Measurements from ENCODE around the gene RAB10. TPM values are rescaled to one million over a fixed set of nuclear protein-coding genes. Genes with fewer than 3 reads are reported as not detected.
"Not testable (repeated sequence)": the region's sequence is repeated elsewhere in the genome, so short reads cannot be mapped to it uniquely, and the experiment has no call there.

Gene RAB10
- total and polyA plus RNA-seq, 8 donors, result 101 to 175 (median 127) TPM

GRCh38 chr2:26020231-26020640 is 13.6 kb upstream of the RAB10 start:
- TF ChIP-seq CTCF (IDR thresholded peaks at IDR 0.05), result no peak
- intact Hi-C loops (cut with DNase I), result no loop called here
- Histone ChIP-seq H3K27ac (no peak overlapping the region), H3K4me1 (peaks cover 7 to 39% of the 10 kb centered on the region in 2 donors), H3K4me3 (no peak overlapping the region), H3K27me3 (no peaks in the 10 kb centered on the region), H3K36me3 (no peaks in the 10 kb centered on the region), H3K9me3 (no peaks in the 10 kb centered on the region)
- no peak for DNase-seq
- ATAC-seq, result no peak

- DNase-seq (no peak), ATAC-seq (no peak)
- Histone ChIP-seq H3K4me3 (no peak overlapping the region), H3K27ac (no peak overlapping the region), H3K27me3 (no peaks in the 10 kb centered on the region), H3K4me1 (peaks cover 0 to 19% of the 10 kb centered on the region in 2 donors), H3K9me3 (no peaks in the 10 kb centered on the region), H3K36me3 (no peaks in the 10 kb centered on the region)
- intact Hi-C loops (cut with DNase I), result no loop called here
- no peak for TF ChIP-seq CTCF (IDR thresholded peaks at IDR 0.05)
Observed at GRCh38 chr2:26024260-26024659, 9.6 kb upstream of the RAB10 start.

- ATAC-seq (no peak), DNase-seq (no peak)
- intact Hi-C loops (cut with DNase I), result no loop called here
- no peaks in the 10 kb centered on the region for H3K36me3 ChIP-seq
- TF ChIP-seq CTCF (IDR thresholded peaks at IDR 0.05), result no peak
- no peak overlapping the region for H3K4me3 ChIP-seq
- peaks cover 0 to 13% of the 10 kb centered on the region in 2 donors for H3K4me1 ChIP-seq
- H3K27ac ChIP-seq, result no peak overlapping the region
- no peaks in the 10 kb centered on the region for H3K27me3 ChIP-seq
- H3K9me3 ChIP-seq, result no peaks in the 10 kb centered on the region
Observed at GRCh38 chr2:26025509-26025908, 8.4 kb upstream of the RAB10 start.

GRCh38 chr2:26028083-26028482 is 5.8 kb upstream of the RAB10 start:
- H3K36me3 ChIP-seq; intact Hi-C loops (cut with DNase I); DNase-seq; ATAC-seq; H3K27ac ChIP-seq; H3K4me3 ChIP-seq; H3K9me3 ChIP-seq; H3K27me3 ChIP-seq: not testable (repeated sequence)
- H3K4me1 ChIP-seq, result peaks cover 0 to 16% of the 10 kb centered on the region in 2 donors

- H3K9me3 ChIP-seq; intact Hi-C loops (cut with DNase I); H3K27me3 ChIP-seq; H3K36me3 ChIP-seq; DNase-seq: not testable (repeated sequence)
- peak overlapping the region; percentile 94 to 97 for H3K27ac ChIP-seq
- H3K4me1 ChIP-seq, result peaks cover 15 to 29% of the 10 kb centered on the region in 2 donors
- peak; percentile 52 for ATAC-seq
- peak overlapping the region; percentile 64 to 77 for H3K4me3 ChIP-seq
Observed at GRCh38 chr2:26032586-26033269, 1.2 kb upstream of the RAB10 start.

- intact Hi-C loops (cut with DNase I), result no loop called here
Observed at GRCh38 chr2:26033270-26033817, 540 bp upstream of the RAB10 start.

More at GRCh38 chr2:26033270-26033817, 540 bp upstream of the RAB10 start:
- TF ChIP-seq CTCF (IDR thresholded peaks at IDR 0.05), result no peak
- Histone ChIP-seq H3K9me3 (no peaks in the 10 kb centered on the region), H3K27me3 (no peaks in the 10 kb centered on the region), H3K27ac (peak overlapping the region; percentile 94 to 97), H3K4me1 (peaks cover 15 to 35% of the 10 kb centered on the region in 2 donors), H3K4me3 (peak overlapping the region; percentile 64 to 77), H3K36me3 (peaks cover 0 to 11% of the 10 kb centered on the region in 2 donors)
- peak; percentile 40 for ATAC-seq
- peak; percentile 74 to 85 (median 82) for DNase-seq
